Measurements from ENCODE around the gene LACRT. TPM values are rescaled to one million over a fixed set of nuclear protein-coding genes. Genes with fewer than 3 reads are reported as not detected.

LACRT gene
- total RNA-seq (2012; rRNA removed): not detected in 2 replicates
- not detected in 2 replicates for polyA plus RNA-seq (2012; rRNA removed)
- not detected in 2 replicates for polyA plus RNA-seq (2012; cell fraction: cytosol; rRNA removed)
- not detected in 2 replicates for polyA plus RNA-seq (2012; cell fraction: nucleus; rRNA removed; ENCODE audit: low replicate concordance)
- not detected for Bru-seq, nascent RNA
- BruChase-seq, experiment 1, labeled RNA remaining after a 6-hour chase: not detected
- BruChase-seq, experiment 2, labeled RNA remaining after a 2-hour chase: not detected
- long read RNA-seq: 0 reads

- intact Hi-C loops (cut with micrococcal nuclease) (no loop called here), in situ Hi-C loops (cut with MboI; ENCODE audit: low sequenced_read_pairs) (no loop called here), dilution Hi-C loops (cut with HindIII; ENCODE audit: low sequenced_read_pairs, unreplicated experiment) (no loop called here)
- Histone ChIP-seq H3K9me3 (ENCODE audit: control insufficient read depth, insufficient read depth, low read length) (no peaks in the 10 kb centered on the region), H4K20me1 (ENCODE audit: insufficient read depth, low read length) (no peaks in the 10 kb centered on the region), H3K27me3 (ENCODE audit: control insufficient read depth, insufficient read depth, low read length) (no peaks in the 10 kb centered on the region), H2AK5ac (ENCODE audit: low read depth, low read length) (no peak within 1 kb of the TSS), H3K27ac (ENCODE audit: insufficient read depth, low read length) (no peak within 1 kb of the TSS), H2AFZ (replicated peaks; ENCODE audit: low read length, poor library complexity) (no peak within 1 kb of the TSS), H3K4me3 (ENCODE audit: insufficient read depth, low read depth, low read length) (no peak within 1 kb of the TSS), H3K9ac (ENCODE audit: low read depth, low read length) (no peak within 1 kb of the TSS), H3K56ac (ENCODE audit: extremely low read depth, insufficient read depth, low read length) (no peak within 1 kb of the TSS), H4K91ac (ENCODE audit: insufficient read depth, low read depth, low read length) (no peak within 1 kb of the TSS), H3K18ac (ENCODE audit: low read depth, low read length) (no peak within 1 kb of the TSS), H2AK9ac (replicated peaks; ENCODE audit: low read depth, low read length, poor library complexity) (no peak within 1 kb of the TSS), H2BK20ac (ENCODE audit: low read depth, low read length) (no peak within 1 kb of the TSS), H2BK120ac (ENCODE audit: low read depth, low read length) (no peak within 1 kb of the TSS), H3K79me1 (ENCODE audit: low read depth in 1 of 2, low read length in 2 of 2) (no peaks in the 10 kb centered on the region), H2BK5ac (ENCODE audit: low read depth, low read length, poor library complexity, severe bottlenecking) (no peak within 1 kb of the TSS), H3K14ac (replicated peaks; ENCODE audit: low read depth, low read length) (no peak within 1 kb of the TSS), H3K23ac (ENCODE audit: low read depth, low read length) (no peak within 1 kb of the TSS), H4K8ac (ENCODE audit: low read depth in 2 of 2, low read length in 2 of 2) (no peak within 1 kb of the TSS), H2BK15ac (ENCODE audit: low read depth, low read length) (no peak within 1 kb of the TSS), H3K36me3 (ENCODE audit: control insufficient read depth, insufficient read depth, low read length) (no peaks in the 10 kb centered on the region), H3K4me1 (ENCODE audit: control insufficient read depth, insufficient read depth, low read length) (no peaks in the 10 kb centered on the region), H4K5ac (ENCODE audit: low read depth, low read length) (no peak within 1 kb of the TSS), H3K9me1 (ENCODE audit: insufficient read depth, low read length) (no peaks in the 10 kb centered on the region), H3K4me2 (ENCODE audit: low read depth, low read length) (no peak within 1 kb of the TSS), H3K4ac (ENCODE audit: low read depth, low read length) (no peak within 1 kb of the TSS)
- TF ChIP-seq CTCF (conservative IDR thresholded peaks at IDR 0.05; ENCODE audit: low read depth, low read length) (no peak), BHLHE40 (IDR thresholded peaks at IDR 0.05; ENCODE audit: low read depth, low read length) (no peak), MXI1 (IDR thresholded peaks at IDR 0.05; ENCODE audit: borderline replicate concordance, low read depth, low read length) (no peak), CHD1 (IDR thresholded peaks at IDR 0.05; ENCODE audit: low read depth, low read length) (no peak), RFX5 (IDR thresholded peaks at IDR 0.05; ENCODE audit: low read depth, low read length) (no peak), CEBPB (IDR thresholded peaks at IDR 0.05; ENCODE audit: low read depth, low read length) (no peak), FOS (IDR thresholded peaks at IDR 0.05; ENCODE audit: low read depth, low read length) (no peak), RCOR1 (IDR thresholded peaks at IDR 0.05; ENCODE audit: insufficient replicate concordance, low read length) (no peak), ELK1 (IDR thresholded peaks at IDR 0.05; ENCODE audit: borderline replicate concordance, low read depth, low read length) (no peak), NFE2L2 (IDR thresholded peaks at IDR 0.05; ENCODE audit: low read depth, low read length) (no peak), MAZ (IDR thresholded peaks at IDR 0.05; ENCODE audit: borderline replicate concordance, low read depth, low read length) (no peak)
- no peak for ATAC-seq (ENCODE audit: low read depth)
- no CpG with 5 or more reads among the region's 2 CpGs for WGBS, 2 experiments (ENCODE audit: extremely low coverage in 2 of 2, insufficient read length in 1 of 2)
- no peak for DNase-seq
- ChIA-PET CTCF (no interaction called here), POLR2A (ENCODE audit: unreplicated experiment) (no interaction called here)
- BruUV-seq (replicated peaks): no TSS peak
Measured at GRCh38 chr12:54634795-54635194, at the start of gene LACRT. LACRT (minus strand) TSS chr12:54634895; CDS start chr12:54634841, 54 bp downstream.
